Neural progenitor cell (in vitro differentiated cells): ENCODE results near the gene RXRA. TPM values are rescaled to one million over a fixed set of nuclear protein-coding genes. Genes with fewer than 3 reads are reported as not detected.

Source experiments
- DNase-seq: peaks from one replicate; pipeline ENCODE4 v3.0.0-alpha.2; 2016; ENCODE audit warnings: low spot score
- H2AFZ ChIP-seq: fragments of 200-600 bp; sonication (generic); replicated peaks from 2 replicates; pipeline ENCODE4 v1.6.1; 2016; ENCODE audit warnings: antibody characterized with exemption
- H3F3A ChIP-seq: fragments of 200-600 bp; sonication (generic); 2 replicates; pipeline ENCODE4 v1.6.1; 2016; ENCODE audit warnings: antibody characterized with exemption, low read depth
- H3K27ac ChIP-seq: fragments of 200-600 bp; sonication (generic); 2 replicates; pipeline ENCODE4 v1.5.1; 2016; ENCODE audit warnings: mild to moderate bottlenecking
- H3K27me3 ChIP-seq: fragments of 200-600 bp; sonication (generic); 2 replicates; pipeline ENCODE4 v1.6.1; 2016; ENCODE audit warnings: mild to moderate bottlenecking, moderate library complexity
- H3K36me3 ChIP-seq: fragments of 200-600 bp; sonication (generic); 2 replicates; pipeline ENCODE4 v1.5.1; 2016
- H3K4me1 ChIP-seq: fragments of 200-600 bp; sonication (generic); 2 replicates; pipeline ENCODE4 v1.6.1; 2016; ENCODE audit warnings: mixed run types
- H3K4me2 ChIP-seq: fragments of 200-600 bp; sonication (generic); 2 replicates; pipeline ENCODE4 v1.6.1; 2016
- H3K4me3 ChIP-seq: fragments of 200-600 bp; sonication (generic); 2 replicates; pipeline ENCODE4 v1.5.1; 2016
- H3K79me2 ChIP-seq: fragments of 200-600 bp; sonication (generic); 2 replicates; pipeline ENCODE4 v1.6.1; 2016; ENCODE audit warnings: low read depth
- H3K9ac ChIP-seq: fragments of 200-600 bp; sonication (generic); 2 replicates; pipeline ENCODE4 v1.6.1; 2016
- H3K9me3 ChIP-seq: fragments of 200-600 bp; sonication (generic); 2 replicates; pipeline ENCODE4 v1.5.1; 2016; ENCODE audit warnings: low read depth
- H4K20me1 ChIP-seq: fragments of 200-600 bp; sonication (generic); 2 replicates; pipeline ENCODE4 v1.6.1; 2016; ENCODE audit warnings: low read depth
- H3K27ac Mint-ChIP-seq: 3 replicates; pipeline ENCODE4 v1.8.0; 2021; ENCODE audit warnings: mixed read lengths
- H3K27me3 Mint-ChIP-seq: 2 replicates; pipeline ENCODE4 v1.8.0; 2022; ENCODE audit warnings: low read depth, mild to moderate bottlenecking, inconsistent platforms, moderate library complexity, mixed read lengths; ENCODE audit not compliant: insufficient read depth
- H3K36me3 Mint-ChIP-seq: 3 replicates; pipeline ENCODE4 v1.8.0; 2021; ENCODE audit warnings: mixed read lengths
- H3K4me1 Mint-ChIP-seq: 3 replicates; pipeline ENCODE4 v1.8.0; 2021; ENCODE audit warnings: mixed read lengths
- H3K4me3 Mint-ChIP-seq: 3 replicates; pipeline ENCODE4 v1.8.0; 2021; ENCODE audit warnings: mild to moderate bottlenecking, moderate library complexity, mixed read lengths
- H3K9me3 Mint-ChIP-seq: 3 replicates; pipeline ENCODE4 v1.8.0; 2020; ENCODE audit warnings: mixed read lengths
- EZH2 ChIP-seq: fragments of 200-600 bp; sonication (generic); IDR thresholded peaks from 2 replicates; pipeline ENCODE4 v1.6.1; 2017; ENCODE audit warnings: antibody characterized with exemption, mild to moderate bottlenecking, moderate library complexity
- EZH2phosphoT487 ChIP-seq: fragments of 200-600 bp; sonication (generic); IDR thresholded peaks from 2 replicates; pipeline ENCODE4 v1.6.1; 2017; ENCODE audit warnings: antibody characterized with exemption
- total RNA-seq: library from RNA; depleted of rRNA; stranded (reverse); fragments of >200 nt; gene quantifications from 2 replicates; pipeline ENCODE4 v1.2.3, GENCODE V29; 2015; ENCODE audit warnings: low replicate concordance
- TF ChIP-seq, protein P1 (sequence below): fragments of 200-600 bp; sonication (generic); IDR thresholded peaks from 2 replicates; pipeline ENCODE4 v1.5.1; 2017; ENCODE audit warnings: antibody characterized with exemption, mild to moderate bottlenecking

Gene RXRA
- total RNA-seq, 1 donor from 2014 or later, result 11.6 TPM

DNA sequence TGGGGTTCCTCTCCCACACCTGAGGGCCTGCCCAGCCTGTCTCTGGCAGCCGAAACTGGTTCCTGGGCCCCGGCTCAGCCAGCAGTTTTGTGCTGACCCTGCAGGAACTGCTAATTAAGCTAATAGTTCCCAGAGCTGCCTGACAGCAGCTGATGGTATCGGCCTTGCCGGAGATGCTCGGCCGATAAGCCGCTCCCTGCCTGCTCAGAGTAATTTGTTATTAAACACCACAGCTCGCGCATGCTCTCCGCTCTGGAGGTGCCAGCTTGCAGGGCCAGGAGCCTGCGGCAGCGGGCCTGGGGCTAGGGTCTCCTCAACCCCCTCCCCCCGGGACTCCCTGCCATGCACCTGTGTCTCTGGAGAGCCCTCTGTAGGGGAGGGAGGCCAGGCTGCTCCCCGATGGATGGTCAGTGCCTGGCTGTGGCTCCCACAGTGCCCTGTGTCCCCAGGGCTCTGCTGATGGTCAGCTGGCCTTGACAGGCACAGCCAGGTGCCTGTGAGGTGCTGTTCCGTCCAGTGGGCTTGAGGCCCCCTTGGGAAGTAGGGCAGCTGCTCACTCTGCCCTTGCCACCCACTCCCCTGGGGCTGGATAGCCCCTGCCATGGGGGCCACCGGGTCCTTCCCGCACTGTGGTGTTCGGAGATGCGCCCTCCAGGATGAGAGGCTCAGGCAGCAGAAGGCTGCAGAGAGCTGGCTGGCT is 41.7 kb downstream of the RXRA start:
- H3K9me3 Mint-ChIP-seq, result no peaks in the 10 kb centered on the region
- no peak overlapping the region for H3K4me3 ChIP-seq
- peaks cover 18% of the 10 kb centered on the region for H3K4me1 Mint-ChIP-seq
- no peak overlapping the region for H3K9ac ChIP-seq
- peaks cover 70% of the 10 kb centered on the region for H3K79me2 ChIP-seq
- peak overlapping the region; percentile 37 for H3K27ac ChIP-seq
- no peaks in the 10 kb centered on the region for H3K36me3 Mint-ChIP-seq
- peaks cover 4% of the 10 kb centered on the region for H3K27me3 Mint-ChIP-seq
- H3K27me3 ChIP-seq, result no peaks in the 10 kb centered on the region
- no peaks in the 10 kb centered on the region for H3K36me3 ChIP-seq
- H3F3A ChIP-seq, result peaks cover 9% of the 10 kb centered on the region
- H3K4me1 ChIP-seq, result peaks cover 21% of the 10 kb centered on the region
- H3K27ac Mint-ChIP-seq, result peak overlapping the region; percentile 26
- no peak overlapping the region for H2AFZ ChIP-seq
- no peak for TF ChIP-seq EZH2phosphoT487
- TF ChIP-seq, protein P1, sequence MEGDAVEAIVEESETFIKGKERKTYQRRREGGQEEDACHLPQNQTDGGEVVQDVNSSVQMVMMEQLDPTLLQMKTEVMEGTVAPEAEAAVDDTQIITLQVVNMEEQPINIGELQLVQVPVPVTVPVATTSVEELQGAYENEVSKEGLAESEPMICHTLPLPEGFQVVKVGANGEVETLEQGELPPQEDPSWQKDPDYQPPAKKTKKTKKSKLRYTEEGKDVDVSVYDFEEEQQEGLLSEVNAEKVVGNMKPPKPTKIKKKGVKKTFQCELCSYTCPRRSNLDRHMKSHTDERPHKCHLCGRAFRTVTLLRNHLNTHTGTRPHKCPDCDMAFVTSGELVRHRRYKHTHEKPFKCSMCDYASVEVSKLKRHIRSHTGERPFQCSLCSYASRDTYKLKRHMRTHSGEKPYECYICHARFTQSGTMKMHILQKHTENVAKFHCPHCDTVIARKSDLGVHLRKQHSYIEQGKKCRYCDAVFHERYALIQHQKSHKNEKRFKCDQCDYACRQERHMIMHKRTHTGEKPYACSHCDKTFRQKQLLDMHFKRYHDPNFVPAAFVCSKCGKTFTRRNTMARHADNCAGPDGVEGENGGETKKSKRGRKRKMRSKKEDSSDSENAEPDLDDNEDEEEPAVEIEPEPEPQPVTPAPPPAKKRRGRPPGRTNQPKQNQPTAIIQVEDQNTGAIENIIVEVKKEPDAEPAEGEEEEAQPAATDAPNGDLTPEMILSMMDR, result no peak
- no peak for TF ChIP-seq EZH2
- DNase-seq, result peak; percentile 40
- peaks cover 94% of the 10 kb centered on the region for H4K20me1 ChIP-seq
- H3K4me2 ChIP-seq, result no peak overlapping the region
- H3K4me3 Mint-ChIP-seq, result no peak overlapping the region
- H3K9me3 ChIP-seq, result no peaks in the 10 kb centered on the region

DNA sequence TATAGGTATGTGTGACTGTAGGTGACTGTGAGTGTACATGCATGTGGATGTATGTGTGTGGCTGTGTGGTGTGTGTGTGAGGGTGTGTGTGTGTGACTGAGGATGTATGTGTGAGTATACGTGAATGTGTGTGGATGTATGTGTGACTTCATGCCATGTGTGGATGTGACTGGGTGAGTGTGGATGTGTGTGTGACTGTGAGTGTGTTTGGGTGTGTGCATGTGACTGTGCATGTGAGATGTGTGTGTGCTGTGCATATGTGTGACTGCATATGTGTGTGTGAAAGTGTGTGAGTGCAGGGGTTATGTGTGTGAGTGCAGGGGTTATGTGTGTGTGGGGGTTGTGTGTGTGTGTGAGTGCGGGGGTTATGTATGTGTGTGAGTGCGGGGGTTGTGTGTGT is 42.3 kb downstream of the RXRA start:
- Mint-ChIP-seq H3K9me3 (no peaks in the 10 kb centered on the region), H3K4me1 (peaks cover 18% of the 10 kb centered on the region), H3K4me3 (no peak overlapping the region), H3K36me3 (no peaks in the 10 kb centered on the region), H3K27ac (peak overlapping the region; percentile 26), H3K27me3 (peaks cover 4% of the 10 kb centered on the region)
- H3K9ac ChIP-seq, result no peak overlapping the region
- H3K9me3 ChIP-seq, result no peaks in the 10 kb centered on the region
- H3K4me2 ChIP-seq, result no peak overlapping the region
- no peak overlapping the region for H3K4me3 ChIP-seq
- no peak overlapping the region for H2AFZ ChIP-seq
- no peaks in the 10 kb centered on the region for H3K27me3 ChIP-seq
- H3K4me1 ChIP-seq, result peaks cover 21% of the 10 kb centered on the region
- H3K36me3 ChIP-seq, result no peaks in the 10 kb centered on the region
- TF ChIP-seq, protein P1, result no peak
- DNase-seq, result no peak
- H4K20me1 ChIP-seq, result peaks cover 94% of the 10 kb centered on the region
- H3K79me2 ChIP-seq, result peaks cover 75% of the 10 kb centered on the region
- no peak overlapping the region for H3K27ac ChIP-seq
- H3F3A ChIP-seq, result peaks cover 9% of the 10 kb centered on the region

DNA sequence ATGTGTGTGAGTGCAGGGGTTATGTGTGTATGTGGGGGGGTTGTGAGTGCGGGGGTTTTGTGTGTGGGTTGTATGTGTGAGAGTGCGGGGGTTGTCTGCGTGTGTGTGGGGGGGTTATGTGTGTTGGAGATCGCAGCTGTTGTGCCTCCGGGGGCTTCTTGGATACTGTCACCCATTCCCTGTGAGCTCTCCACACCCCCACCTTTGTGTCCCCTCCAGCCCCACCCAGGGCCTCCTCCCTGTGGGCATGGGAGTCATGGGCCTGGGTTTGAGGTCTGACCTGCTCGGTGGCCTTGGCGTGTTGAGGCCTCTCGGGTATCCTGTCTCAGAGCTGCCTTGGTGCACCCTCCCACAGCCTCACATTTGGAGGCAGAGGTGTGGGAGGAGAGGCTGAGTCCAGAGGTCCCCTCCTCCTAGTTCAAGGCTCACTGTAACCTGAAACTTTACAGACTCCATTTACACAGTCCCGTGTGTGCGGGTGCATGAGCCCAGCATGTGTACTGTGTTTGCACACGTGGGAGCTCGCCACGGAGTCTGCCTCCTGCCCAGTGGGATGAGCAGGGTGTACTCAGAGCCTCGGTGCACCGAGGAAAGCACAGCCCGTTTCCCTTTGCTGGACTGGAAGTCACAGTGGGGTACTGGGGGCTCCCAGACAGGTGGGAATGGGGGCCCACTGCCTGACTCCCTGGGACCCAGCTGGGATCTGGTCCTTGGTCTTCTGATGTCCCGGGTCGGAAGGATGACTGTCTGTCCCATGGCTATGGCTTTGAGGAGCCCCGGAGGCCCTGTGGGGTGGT is 43.4 kb downstream of the RXRA start:
- Histone ChIP-seq H3K36me3 (no peaks in the 10 kb centered on the region), H3K27ac (no peak overlapping the region), H3K4me1 (peaks cover 21% of the 10 kb centered on the region), H3K9me3 (no peaks in the 10 kb centered on the region), H3K9ac (no peak overlapping the region), H3K4me3 (no peak overlapping the region), H3K79me2 (peaks cover 75% of the 10 kb centered on the region), H2AFZ (no peak overlapping the region), H4K20me1 (peaks cover 94% of the 10 kb centered on the region), H3F3A (peaks cover 9% of the 10 kb centered on the region), H3K27me3 (no peaks in the 10 kb centered on the region), H3K4me2 (no peak overlapping the region)
- Mint-ChIP-seq H3K27me3 (peaks cover 4% of the 10 kb centered on the region), H3K9me3 (no peaks in the 10 kb centered on the region), H3K36me3 (no peaks in the 10 kb centered on the region), H3K4me3 (no peak overlapping the region), H3K27ac (no peak overlapping the region), H3K4me1 (peaks cover 20% of the 10 kb centered on the region)
- DNase-seq, result no peak
- TF ChIP-seq, protein P1, result no peak
- TF ChIP-seq EZH2, result no peak
- no peak for TF ChIP-seq EZH2phosphoT487
